NCI-H446 (cell line): ENCODE results near the gene CFAP57.
"Not testable (repeated sequence)": the region's sequence is repeated elsewhere in the genome, so short reads cannot be mapped to it uniquely, and the experiment has no call there.

ENCODE experiments used
- DNase-seq, 2 experiments: peaks; one replicate each; lab custom pipeline; 2025; lab: John Stamatoyannopoulos, UW

Gene CFAP57

DNA sequence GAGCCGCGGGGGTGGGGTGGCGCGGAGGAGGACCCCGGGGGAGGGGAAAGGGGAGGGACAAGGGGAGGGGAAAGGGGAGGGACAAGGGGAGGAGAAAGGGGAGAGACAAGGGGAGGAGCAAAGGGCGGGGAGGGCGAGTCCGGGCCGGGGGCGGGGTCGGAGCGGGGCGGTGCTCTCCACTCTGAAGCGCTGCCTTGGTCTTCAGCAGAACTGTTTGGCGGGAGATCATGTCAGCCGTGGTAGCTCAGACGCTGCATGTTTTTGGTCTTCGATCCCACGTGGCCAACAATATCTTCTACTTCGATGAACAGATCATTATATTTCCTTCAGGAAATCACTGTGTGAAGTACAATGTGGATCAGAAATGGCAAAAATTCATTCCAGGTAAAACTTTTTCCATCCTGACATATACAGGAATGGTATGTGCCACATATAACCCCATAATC lies 420 bp downstream of the CFAP57 start:
- DNase-seq: peak; percentile 87 to 93

DNA sequence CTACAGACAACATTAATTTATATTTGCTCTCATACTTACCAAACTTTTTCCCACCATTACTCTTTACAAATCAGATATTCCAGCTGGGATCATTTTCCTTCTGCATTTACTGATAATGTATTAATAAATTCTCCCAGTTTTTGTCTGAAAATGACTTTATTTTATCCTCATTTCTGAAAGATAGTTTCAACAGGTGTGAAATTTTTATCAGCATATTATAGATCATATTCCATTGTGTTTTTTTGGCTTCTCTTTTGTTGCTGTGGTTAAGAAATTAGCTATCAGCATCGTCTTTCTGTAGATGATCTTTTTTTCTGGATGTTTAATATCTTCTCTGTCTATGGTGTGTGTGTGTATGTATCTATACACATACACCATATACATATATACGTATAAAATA lies 2.7 kb downstream of the CFAP57 start:
- DNase-seq: no peak

DNA sequence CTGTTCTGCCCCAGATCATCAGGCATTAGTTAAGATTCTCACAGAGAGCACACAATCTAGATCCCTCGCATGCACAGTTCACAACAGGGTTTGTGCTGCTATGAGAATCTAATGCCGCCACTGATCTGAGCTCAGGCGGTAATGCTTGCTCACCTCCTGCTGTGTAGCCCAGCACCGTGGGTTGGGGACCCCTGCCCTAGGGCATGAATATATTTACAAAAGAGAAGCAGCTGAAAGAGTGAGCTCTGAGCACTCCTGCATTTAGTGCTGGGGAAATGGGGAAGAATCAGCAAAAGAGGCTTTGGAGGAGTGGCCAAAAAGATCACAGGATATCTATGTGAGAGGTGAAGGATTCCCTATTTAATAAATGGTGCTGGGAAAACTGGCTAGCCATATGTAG lies 5.6 kb downstream of the CFAP57 start:
- DNase-seq: no peak

DNA sequence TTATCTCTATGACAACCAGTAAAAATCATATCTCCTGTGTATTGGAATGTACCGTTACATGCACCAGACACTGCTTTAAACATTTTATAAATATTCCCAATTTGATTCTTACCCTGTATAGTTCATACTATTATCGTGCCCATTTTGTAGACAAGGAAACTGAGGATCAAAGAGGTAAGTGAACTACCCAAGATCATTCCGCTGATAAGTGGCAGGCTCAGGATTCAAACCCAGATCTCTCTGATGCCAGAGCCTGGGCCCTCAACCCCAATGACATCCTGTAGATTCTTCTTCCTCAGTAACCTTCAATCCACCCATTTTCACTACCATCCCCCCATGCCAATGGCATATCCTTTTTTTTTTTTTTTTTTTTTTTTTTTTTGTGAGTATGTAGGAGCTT lies 12.3 kb downstream of the CFAP57 start:
- DNase-seq: no peak

DNA sequence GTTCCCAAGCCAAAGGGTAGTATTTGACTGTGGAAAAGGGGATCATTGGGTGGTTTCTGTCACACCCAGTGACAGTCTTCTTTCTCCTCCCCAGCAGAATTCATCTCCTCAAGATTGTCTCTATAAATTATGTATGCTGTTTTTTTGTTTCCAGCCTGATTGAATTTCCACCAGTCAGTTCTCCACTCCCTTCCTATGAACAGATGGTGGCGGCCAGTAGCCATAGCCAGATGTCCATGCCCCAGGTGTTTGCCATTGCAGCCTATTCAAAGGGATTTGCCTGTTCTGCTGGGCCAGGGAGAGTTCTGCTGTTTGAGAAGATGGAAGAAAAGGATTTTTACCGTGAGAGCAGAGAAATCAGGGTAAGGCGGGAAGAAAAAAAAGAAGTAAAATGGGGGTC lies 12.9 kb downstream of the CFAP57 start:
- DNase-seq: no peak

DNA sequence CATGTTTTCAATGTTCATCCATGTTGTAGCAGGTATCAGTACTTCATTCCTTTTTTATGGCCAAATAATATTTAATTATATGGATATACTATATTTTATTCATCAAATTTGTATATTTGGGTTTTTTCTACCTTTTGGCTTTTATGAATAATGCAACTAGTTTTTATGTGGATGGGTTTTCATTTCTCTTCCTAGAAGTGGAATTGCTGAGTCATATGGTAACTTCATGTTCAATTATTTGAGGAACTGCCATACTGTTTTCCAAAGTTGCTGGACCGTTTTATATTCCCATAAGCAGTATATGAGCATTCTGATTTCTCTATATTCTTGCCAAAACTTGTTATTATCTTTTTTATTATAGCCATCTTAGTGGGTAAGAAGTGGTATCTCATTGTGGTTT lies 16.0 kb downstream of the CFAP57 start:
- DNase-seq: no peak

DNA sequence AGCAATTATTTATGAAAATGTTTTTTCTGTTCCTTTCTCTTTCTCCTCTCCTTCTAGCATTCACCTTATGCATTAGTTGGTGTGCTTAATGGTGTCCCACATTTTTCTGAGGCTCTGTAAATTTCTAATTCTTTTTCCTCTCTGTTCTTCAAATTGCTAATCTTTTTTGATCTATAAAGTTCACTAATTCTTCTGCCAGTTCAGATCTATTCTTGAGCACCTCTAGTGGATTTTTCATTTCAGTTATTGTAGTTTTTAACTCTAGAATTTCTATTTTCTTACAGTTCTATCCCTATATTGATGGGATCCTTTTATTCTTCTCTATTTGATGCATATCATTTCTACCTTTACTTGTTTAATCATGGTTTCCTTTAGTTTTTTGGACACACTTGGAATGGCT lies 22.4 kb downstream of the CFAP57 start:
- no peak for DNase-seq

DNA sequence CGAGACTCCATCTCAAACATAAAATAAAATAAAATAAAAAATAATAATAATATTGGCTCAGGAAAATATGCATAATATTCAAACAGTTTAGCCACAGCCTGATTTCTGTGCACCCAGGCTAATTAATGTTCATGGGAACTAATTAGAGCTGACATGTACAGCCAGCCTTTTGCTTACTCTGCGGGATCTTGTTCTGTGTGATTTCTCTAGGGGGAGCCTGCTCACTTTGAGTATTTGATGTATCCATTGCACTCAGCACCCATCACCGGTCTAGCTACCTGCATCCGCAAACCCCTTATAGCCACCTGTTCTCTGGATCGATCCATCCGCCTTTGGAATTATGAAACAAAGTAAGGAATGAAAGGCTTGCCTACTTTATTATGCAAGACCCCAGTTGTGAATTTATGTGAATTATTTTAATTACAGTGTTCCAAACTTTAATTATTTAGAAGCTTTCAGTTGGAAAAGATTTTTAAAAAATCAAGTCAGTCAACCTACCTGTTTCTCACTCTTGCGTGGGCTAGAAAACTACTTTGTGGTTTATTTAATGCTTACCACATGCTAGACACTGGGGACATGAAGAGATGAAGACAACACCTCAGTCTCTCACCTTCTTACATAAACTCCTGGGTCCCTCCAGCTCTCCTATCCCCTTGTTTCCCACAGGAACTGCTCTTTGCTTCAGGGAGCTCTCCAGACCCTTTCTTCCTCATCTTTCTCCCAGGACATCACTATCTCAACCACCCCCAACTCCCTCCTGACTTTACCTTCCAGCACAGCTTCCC lies 25.4 kb downstream of the CFAP57 start:
- no peak for DNase-seq

DNA sequence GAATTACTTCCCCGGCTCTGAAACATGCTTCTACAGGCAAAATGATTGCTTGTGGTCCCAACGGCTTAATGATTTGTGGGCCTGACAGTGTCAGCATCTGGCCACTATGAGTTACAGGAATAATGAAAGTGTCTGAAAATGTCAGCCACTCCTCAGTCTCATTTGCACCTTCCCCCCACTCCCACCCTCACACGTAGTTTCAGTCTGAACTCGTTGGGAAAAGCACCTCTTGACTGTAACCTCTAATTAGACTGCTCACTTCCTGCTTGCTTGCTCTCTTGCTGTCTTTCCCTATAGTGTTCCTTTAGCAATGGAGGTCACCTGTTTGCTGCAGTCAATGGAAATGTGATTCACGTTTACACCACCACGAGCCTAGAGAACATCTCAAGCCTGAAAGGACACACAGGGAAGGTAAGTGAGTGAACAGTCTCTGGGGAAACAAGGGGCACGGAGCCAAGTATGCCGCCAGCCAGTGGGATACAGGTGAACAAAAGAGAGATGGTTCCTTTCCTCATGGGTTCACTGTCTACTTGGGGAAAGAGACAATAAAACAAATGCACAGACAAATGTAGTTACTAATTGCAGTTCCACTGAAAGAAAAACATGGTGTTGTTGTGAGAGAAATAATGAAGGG lies 27.1 kb downstream of the CFAP57 start:
- no peak for DNase-seq

DNA sequence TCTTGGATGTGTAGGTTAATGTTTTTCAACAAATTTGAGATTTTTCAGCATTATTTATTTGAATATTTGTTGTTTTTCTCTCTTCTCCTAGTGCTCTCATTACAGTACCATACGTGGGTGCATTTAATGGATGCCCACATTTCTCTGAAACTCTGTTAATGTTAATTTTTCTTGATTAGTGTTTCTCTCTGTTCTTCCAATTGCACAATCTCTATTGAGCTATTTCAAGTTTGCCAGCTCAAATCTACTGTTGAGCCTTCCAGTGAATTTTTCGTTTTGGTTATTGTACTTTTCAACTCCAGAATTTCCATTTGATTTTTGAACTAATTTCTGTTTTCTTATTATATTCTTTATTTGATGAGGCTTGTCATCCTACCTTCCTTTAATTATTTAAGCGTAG lies 31.7 kb downstream of the CFAP57 start:
- DNase-seq: no peak

DNA sequence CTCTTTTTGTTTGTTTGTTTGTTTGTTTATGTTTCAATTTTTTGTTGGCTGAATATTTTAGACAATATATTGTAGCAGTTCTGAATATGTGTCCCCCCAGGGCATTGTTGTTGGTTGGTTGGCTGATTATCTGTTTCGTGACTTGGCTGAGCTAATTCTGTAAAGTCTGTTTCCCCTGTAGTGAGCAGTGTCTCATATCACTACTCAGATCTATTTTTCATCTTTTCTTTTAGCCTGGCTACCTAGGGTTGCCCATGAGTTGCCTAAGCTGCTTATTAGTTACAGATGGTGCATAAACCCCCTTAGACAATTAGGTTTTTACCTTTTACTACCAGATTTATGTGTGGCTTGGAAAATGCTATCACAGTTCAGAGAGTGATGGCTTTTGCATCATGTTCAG lies 32.3 kb downstream of the CFAP57 start:
- DNase-seq: no peak

DNA sequence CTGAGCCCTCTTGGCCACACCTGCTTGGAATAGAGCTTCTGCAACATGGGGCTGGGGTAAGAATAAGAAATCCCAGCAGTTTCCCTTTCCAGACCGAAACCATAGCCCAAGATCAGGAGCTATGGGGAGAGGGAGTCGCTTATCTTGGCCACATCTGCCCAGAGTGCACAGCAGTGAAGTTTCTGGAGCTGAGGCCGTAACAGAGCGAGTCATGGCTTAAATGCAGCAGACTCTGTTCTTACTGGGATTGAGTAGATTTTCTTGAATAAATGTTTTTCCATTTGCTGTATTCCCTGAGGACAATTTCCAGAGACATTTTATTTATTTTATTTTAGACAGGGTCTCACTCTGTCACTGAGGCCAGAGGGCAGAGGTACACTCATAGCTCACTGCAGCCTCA lies 33.5 kb downstream of the CFAP57 start:
- DNase-seq: no peak

DNA sequence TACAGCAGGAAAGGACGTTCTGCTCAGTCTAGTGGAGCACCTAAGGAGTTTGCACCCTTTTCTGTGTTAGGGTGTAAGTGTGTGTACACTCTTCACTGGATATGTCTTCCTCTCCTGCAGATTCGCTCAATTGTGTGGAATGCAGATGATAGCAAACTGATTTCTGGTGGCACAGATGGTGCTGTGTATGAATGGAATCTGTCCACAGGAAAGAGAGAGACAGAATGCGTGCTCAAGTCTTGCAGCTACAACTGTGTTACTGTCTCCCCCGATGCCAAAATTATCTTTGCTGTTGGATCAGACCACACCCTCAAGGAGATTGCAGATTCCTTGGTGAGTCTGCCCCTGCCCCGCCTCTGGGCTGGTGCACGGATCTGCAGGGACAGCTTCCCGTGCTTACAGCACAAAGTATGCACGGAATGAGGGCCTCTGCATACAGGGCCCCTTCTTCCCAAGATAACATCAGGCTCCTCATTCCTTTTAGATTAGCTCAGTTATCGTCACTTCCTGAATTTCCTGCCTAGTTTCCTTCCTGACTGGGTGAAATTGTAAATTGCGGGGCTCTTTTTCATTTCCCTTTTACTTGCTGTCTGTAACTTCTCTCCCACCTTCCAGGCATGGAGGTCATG lies 34.6 kb downstream of the CFAP57 start:
- DNase-seq: no peak

DNA sequence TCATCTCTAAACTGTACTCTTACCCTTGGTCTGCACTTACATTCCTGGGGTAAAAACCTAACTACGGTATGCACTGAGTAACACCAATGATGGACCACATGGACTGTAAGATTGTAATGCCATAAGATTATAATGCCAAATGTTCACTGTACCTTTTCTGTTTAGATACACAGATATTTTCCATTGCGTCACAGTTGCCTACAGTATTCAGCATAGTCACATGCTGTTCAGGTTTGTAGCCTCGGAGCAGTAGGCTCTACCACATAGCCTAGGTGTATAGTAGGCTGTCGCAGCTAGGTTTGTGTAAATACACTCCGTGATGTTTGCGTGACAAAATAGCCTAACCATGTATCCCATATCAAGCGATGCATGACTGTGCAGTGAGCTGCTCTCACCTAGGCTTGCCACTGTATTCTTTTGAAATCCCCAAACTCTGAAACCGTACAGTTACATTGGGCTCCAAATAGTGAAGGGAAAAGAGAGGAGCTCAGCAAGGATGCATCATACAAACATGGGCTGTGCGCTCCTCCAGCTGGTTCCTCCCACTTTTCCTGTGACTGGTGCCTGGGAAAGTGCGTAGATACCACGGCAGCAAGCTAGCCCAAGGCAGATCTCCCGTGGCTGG lies 35.2 kb downstream of the CFAP57 start:
- no peak for DNase-seq

DNA sequence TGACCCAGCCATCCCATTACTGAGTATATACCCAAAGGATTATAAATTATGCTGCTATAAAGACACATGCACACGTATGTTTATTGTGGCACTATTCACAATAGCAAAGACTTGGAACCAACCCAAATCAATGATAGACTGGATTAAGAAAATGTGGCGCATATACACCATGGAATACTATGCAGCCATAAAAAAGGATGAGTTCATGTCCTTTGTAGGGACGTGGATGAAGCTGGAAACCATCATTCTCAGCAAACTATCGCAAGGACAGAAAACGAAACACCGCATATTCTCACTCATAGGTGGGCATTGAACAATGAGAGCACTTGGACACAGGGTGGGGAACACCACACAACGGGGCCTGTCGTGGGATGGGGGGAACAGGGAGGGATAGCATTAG lies 36.1 kb downstream of the CFAP57 start:
- not testable (repeated sequence) for DNase-seq

DNA sequence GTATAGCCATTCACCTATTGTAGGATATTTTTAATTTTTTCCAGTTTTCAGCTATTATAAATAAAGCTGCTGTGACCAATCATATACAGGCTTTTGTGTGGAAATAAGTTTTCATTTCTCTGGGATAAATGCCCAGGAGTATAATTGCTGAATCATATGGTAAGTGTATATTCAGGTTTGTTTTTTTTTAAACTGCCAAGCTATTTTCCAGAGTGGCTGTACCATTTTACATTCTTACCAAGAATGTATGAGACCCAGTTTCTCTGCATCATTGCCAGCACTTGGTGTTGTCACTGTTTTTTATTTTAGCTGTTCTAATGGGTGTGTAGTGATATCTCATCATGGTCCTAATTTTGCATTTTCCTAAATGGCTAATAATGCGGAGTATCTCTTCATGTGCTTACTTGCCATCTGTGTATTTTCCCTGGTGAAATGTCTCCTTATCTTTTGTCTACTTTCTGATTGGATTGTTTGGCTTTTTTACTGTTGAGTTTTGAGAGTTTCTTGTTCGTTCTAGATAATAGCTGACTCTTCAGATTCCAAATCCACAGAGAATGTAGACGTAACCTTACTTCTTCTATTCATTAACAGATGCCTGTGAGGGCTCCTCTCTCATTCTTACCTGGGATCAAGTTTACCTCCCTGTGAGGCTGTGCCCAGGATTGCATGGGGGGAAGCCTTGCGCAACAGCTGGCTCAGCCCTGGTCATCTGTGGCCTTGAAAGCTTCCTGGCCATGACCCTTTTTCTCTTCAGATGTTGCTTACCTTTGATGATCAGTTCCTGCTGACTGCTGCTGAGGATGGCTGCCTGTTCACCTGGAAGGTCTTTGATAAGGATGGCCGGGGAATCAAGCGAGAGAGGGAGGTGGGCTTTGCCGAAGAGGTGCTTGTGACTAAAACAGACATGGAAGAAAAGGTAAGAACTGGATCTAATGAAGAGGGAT lies 42.6 kb downstream of the CFAP57 start:
- DNase-seq: no peak

DNA sequence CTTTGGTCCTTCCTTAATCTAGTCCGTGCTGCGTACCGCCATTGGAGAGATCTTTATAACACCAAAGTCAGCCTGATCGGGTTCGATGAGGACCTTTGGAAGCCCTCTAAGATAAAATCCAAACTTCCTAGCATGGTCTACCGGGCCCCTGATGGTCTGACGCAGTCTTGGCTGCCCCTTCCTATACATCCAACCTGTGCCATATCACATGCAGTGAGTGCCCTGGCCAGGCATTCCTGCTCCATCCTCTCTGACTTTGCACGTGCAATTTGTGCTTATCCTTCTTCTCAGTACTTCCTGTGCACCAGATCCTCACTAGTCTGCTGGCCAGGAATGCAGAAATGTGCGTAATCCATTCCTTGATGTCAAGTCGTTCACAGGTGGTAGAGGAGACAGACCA lies 45.6 kb downstream of the CFAP57 start:
- no peak for DNase-seq

DNA sequence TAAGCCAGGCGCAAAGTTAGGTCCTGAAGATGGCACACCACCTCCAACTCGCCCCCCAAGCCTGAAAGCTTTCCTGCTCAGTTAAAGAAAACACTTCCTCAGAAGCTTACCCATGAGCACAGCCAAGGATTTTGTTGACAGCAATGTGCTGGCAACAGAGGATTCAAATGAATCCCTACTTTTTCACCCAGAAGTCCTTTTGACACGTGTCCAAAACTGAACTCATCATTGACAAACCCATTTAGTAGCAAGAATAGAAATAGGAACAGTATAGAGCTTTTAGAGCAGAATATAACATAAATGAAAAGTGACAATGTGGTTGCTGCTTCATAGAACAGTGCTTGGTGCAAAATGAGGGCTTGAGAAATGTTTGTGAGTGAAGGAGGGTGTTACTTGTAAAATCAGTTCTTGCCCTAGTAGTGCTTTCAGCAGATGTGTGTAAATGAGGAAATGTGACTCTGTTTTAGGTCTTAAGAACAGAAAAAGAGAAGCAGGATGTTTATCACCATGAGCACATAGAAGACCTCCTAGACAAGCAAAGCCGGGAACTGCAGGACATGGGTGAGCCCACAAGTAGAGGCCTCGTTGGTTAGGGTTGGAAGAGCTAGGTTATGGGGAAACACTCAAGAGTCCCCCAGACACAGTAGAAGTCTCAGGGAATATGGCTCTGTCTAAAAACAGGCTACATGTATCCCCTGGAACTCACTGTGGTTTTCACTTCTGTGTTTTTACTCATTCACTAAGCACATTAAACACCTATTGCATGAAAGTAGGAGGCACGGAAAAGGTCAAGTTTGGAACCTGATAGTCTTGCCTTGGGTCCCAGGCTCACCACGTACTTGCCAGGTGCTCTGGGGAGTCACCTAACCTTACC lies 49.0 kb downstream of the CFAP57 start:
- no peak for DNase-seq

DNA sequence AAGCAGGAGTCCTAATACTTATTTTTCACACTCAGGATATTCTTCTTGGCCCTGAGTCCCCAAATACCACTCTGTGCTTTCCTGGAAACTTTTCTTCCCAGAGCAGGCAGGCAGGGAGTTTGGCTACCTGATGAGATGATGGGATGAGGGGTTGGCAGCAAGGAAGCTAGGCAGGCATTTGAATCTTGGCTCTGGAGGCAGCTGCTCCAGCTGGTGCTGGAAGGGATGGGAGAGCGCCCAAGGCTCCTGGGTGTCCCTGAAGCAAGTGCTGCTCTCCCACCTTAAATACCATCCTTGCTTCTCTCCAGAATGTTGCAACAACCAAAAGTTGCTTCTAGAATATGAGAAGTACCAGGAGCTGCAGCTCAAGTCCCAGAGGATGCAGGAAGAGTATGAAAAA lies 49.7 kb downstream of the CFAP57 start:
- DNase-seq: no peak

DNA sequence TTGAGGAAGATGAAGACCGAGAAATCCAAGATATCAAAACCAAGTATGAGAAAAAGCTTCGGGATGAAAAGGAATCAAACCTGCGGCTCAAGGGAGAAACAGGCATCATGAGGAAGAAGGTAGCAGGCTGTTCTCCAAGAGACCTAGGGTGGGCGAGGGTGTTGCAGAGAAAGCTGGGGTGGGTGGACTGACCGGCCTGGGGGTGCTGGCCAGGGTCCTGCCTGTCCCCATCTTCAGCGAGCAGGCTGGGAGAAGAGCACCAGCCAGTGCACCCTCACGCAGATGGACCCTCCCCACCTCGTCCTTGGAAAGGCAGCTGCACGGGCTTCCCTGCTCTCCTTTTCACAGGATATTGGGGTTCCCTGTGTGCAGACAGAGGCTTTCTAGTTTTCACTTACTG lies 50.7 kb downstream of the CFAP57 start:
- DNase-seq: no peak

DNA sequence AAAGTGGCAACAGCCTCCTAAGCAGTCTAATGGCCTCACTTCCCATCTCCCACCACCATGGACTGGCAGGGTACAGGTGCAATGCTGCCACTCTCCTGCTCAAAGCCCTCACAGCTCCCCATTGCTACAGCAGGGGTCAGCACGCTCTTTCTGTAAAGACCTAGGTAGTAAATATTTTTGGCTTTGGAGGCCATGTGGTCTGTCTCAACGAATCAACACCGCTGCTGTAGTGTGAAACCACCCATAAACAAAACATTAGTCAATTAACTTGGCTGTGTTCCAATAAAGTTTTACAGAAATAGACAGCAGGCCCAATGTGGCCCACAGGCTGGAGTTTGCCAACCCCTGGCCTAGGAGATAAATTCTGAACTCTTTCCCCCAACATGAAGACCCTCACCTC lies 53.0 kb downstream of the CFAP57 start:
- DNase-seq: no peak
